ENCODE results near the gene SALL1. TPM values are rescaled to one million over a fixed set of nuclear protein-coding genes. Genes with fewer than 3 reads are reported as not detected.

Gene SALL1
- total and polyA plus RNA-seq, 12 donors, result under 0.01 to 0.67 (median 0.10) TPM; not detected in 4

GRCh38 chr16:51116353-51116752, 34.7 kb downstream of the SALL1 start:
- DNase-seq, result no peak
- Histone ChIP-seq H3K27ac (no peak overlapping the region), H3K9me3 (replicated peaks in 1 of 3) (no peaks in the 10 kb centered on the region), H3K4me1 (replicated peaks in 1 of 2) (no peaks in the 10 kb centered on the region), H3K27me3 (peaks cover 24% of the 10 kb centered on the region), H3K4me3 (no peak overlapping the region), H3K36me3 (replicated peaks in 1 of 2) (no peaks in the 10 kb centered on the region)
- TF ChIP-seq, protein P1, sequence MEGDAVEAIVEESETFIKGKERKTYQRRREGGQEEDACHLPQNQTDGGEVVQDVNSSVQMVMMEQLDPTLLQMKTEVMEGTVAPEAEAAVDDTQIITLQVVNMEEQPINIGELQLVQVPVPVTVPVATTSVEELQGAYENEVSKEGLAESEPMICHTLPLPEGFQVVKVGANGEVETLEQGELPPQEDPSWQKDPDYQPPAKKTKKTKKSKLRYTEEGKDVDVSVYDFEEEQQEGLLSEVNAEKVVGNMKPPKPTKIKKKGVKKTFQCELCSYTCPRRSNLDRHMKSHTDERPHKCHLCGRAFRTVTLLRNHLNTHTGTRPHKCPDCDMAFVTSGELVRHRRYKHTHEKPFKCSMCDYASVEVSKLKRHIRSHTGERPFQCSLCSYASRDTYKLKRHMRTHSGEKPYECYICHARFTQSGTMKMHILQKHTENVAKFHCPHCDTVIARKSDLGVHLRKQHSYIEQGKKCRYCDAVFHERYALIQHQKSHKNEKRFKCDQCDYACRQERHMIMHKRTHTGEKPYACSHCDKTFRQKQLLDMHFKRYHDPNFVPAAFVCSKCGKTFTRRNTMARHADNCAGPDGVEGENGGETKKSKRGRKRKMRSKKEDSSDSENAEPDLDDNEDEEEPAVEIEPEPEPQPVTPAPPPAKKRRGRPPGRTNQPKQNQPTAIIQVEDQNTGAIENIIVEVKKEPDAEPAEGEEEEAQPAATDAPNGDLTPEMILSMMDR (IDR thresholded peaks at IDR 0.05), result no peak
- no peak for TF ChIP-seq POLR2A (IDR thresholded peaks at IDR 0.05)
- WGBS, 4 donors, result 33 to 37% (median 33%) methylated on average over 4 of the region's 4 CpGs
- intact Hi-C loops (cut with DNase I), result no loop called here

DNA sequence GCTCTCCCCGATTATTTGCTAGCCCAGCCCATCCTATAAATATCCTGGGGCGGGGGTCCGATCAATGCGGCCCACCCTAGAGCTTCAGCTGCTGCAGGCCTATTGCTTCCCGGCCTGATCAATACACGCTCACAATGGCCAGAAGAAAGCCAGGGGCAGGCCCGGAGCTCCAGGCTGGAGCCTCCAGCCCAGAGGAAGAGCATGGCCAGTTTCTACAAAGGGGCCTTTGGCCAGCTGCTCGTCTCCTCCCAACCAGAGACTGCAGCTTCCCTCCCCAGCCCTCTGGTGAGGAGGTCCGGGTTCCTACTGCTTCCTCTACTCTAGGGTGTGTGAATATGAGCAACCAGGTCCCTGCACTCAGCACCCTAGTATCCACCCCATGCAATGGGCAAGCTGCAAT, 36.7 kb downstream of the SALL1 start:
- TF ChIP-seq, protein P1 (IDR thresholded peaks at IDR 0.05), result no peak
- no peak for TF ChIP-seq POLR2A (IDR thresholded peaks at IDR 0.05)
- peaks cover 18% of the 10 kb centered on the region for H3K27me3 ChIP-seq
- no peaks in the 10 kb centered on the region for H3K4me1 ChIP-seq (replicated peaks in 1 of 2)
- DNase-seq, result no peak
- no peak overlapping the region for H3K4me3 ChIP-seq
- WGBS, 4 donors, result 28 to 42% (median 33%) methylated on average over 4 to 9 of the region's 9 CpGs
- no peak overlapping the region for H3K27ac ChIP-seq
- H3K9me3 ChIP-seq (replicated peaks in 1 of 3), result no peaks in the 10 kb centered on the region
- intact Hi-C loops (cut with DNase I), result no loop called here
- no peaks in the 10 kb centered on the region for H3K36me3 ChIP-seq (replicated peaks in 1 of 2)

DNA sequence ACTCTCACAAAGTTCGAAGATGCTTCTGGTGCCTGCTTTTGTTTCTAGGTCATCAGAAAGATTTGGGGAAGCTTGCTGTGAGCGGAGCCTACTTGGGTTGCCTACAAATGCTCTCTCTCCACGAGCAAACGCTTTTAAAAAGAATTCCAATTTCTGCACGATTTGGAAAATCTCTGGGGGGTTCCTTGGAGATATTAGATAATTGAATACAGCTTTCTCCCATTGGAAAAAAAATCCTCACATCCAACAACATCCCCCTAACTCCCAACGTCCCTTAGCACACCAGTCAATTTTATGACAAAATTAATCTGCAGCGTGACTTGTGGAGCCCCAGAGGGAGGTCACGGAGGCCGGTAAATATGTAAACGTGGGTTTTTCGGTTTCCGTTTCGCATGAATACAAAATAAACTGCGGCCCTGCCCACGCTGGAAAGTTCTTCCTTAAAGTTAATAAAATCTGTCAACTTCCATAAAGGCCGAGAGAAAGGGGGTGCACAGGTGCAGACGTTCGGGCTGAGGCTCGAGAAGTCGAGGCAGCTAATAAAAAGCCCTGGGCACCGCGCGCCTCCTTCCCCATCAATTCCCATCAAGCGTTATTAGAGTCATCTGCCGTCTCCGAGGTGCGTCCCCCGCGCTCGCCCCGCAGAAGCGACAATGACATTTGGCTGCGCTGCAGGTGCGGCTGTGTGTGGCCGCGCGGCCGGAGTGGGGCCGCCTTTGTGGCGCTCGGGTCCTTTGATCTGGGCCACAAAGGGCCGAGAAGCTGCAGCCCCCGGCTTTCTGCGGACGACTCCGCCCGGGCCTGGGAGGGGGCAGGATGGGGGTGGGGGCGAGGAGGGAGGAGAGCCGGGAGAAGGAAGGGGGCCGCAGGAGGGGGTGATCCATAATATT, 37.6 kb downstream of the SALL1 start:
- peaks cover 18% of the 10 kb centered on the region for H3K27me3 ChIP-seq
- H3K4me1 ChIP-seq (replicated peaks in 1 of 2), result no peaks in the 10 kb centered on the region
- TF ChIP-seq, protein P1 (IDR thresholded peaks at IDR 0.05), result no peak
- no peak for TF ChIP-seq POLR2A (IDR thresholded peaks at IDR 0.05)
- WGBS, 4 donors, result 3 to 4% (median 3%) methylated on average over 21 to 50 of the region's 50 CpGs
- no peaks in the 10 kb centered on the region for H3K9me3 ChIP-seq (replicated peaks in 1 of 3)
- no peak overlapping the region for H3K27ac ChIP-seq
- no peak overlapping the region for H3K4me3 ChIP-seq
- intact Hi-C loops (cut with DNase I), result no loop called here
- DNase-seq, result no peak
- no peaks in the 10 kb centered on the region for H3K36me3 ChIP-seq (replicated peaks in 1 of 2)

GRCh38 chr16:51112323-51112722, 38.7 kb downstream of the SALL1 start:
- DNase-seq, result no peak
- 26 to 46% (median 29%) methylated on average over 3 of the region's 3 CpGs for WGBS, 4 donors
- H3K27me3 ChIP-seq, result peaks cover 18% of the 10 kb centered on the region
- H3K4me1 ChIP-seq (replicated peaks in 1 of 2), result no peaks in the 10 kb centered on the region
- intact Hi-C loops (cut with DNase I), result no loop called here
- no peaks in the 10 kb centered on the region for H3K9me3 ChIP-seq (replicated peaks in 1 of 3)
- no peak for TF ChIP-seq POLR2A (IDR thresholded peaks at IDR 0.05)
- TF ChIP-seq, protein P1 (IDR thresholded peaks at IDR 0.05), result no peak
- no peak overlapping the region for H3K27ac ChIP-seq
- no peak overlapping the region for H3K4me3 ChIP-seq
- no peaks in the 10 kb centered on the region for H3K36me3 ChIP-seq (replicated peaks in 1 of 2)

Data from adrenal gland (tissue), 12 donors.